ENCODE results near the gene ALPP.

DNA sequence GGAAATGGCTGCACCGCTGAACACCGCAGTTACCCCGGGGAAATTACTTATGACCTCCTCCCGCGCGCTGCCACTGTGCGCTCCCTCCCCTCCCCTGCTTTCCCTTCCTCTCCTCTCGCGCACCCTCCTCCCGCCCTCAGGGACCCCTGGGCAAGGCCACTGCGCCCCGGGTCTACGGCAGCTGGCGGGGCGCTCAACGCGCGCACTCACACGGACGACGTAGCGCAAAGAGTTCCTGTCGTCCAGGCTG is 7.9 kb downstream of the ALPP start:
- TF ChIP-seq CTCF (IDR thresholded peaks at IDR 0.05) = no peak
- no peak for TF ChIP-seq POLR2A (IDR thresholded peaks at IDR 0.05)
